ENCODE measurements around the gene CDKN1B. TPM values are rescaled to one million over a fixed set of nuclear protein-coding genes. Genes with fewer than 3 reads are reported as not detected.
A peak's percentile ranks its signal among the peaks of the same experiment; 100 is the strongest.

CDKN1B gene
- total and polyA plus RNA-seq, 2 experiments from 2014 or later = 7.0 to 46.0 TPM

DNA sequence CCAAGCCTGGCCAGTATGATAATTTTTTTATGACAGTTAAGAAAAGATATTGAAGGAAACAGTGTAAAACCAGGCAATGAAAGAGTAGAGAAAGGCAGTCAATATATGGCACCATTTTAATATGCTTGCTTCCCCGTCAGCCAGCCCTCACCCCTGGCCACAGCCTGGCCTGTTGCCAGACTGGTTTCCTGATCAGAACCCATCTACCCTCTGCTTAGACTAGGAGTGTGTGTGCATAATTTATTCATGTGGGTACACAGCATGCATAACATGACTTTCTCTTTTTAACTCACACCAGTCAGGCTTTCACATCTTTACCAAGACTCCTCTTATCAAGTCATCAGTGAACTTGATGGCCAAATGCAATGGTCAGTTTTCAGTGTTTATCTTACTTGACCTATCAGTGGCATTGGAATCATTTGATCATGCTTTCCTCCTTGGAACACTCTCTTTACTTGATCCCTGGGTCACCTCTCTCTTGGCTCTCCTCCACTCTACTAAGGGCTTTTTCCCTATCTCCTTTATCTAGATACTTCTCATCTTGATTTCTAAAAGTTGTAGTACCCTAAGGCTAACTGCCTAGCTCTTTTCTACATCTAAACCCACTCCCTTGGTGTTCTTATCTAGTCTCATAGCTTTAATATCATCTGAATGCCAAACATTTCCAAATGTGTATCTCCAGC, 11.2 kb upstream of the CDKN1B start:
- no peaks in the 10 kb centered on the region for H3K79me2 ChIP-seq
- DNase-seq (ENCODE audit: low spot score) = no peak
- H3K9me2 ChIP-seq (replicated peaks; ENCODE audit: insufficient read depth) = no peaks in the 10 kb centered on the region
- no peaks in the 10 kb centered on the region for H3K36me3 ChIP-seq (replicated peaks; ENCODE audit: insufficient read depth, low read depth)
- no peaks in the 10 kb centered on the region for H3K9me3 ChIP-seq (ENCODE audit: low read depth)
- H2AFZ ChIP-seq = no peak overlapping the region
- no peaks in the 10 kb centered on the region for H3K27me3 ChIP-seq
- H3K4me1 ChIP-seq (ENCODE audit: insufficient read depth) = peaks cover 3% of the 10 kb centered on the region
- no peak overlapping the region for H3K4me2 ChIP-seq
- no peak overlapping the region for H3K4me3 ChIP-seq
- H3K27ac ChIP-seq = no peak overlapping the region
- H4K20me1 ChIP-seq (ENCODE audit: insufficient read depth, poor library complexity, severe bottlenecking) = no peaks in the 10 kb centered on the region
- 75% methylated on average over 1 of the region's 1 CpG for WGBS (ENCODE audit: low lambda C conversion rate, missing lambda C conversion rate)
- no peak for TF ChIP-seq EZH2phosphoT487 (IDR thresholded peaks at IDR 0.05; ENCODE audit: low read depth, severe bottlenecking, unreplicated experiment)
- TF ChIP-seq EZH2 (IDR thresholded peaks at IDR 0.05; ENCODE audit: borderline replicate concordance) = no peak
- TF ChIP-seq, protein P1, sequence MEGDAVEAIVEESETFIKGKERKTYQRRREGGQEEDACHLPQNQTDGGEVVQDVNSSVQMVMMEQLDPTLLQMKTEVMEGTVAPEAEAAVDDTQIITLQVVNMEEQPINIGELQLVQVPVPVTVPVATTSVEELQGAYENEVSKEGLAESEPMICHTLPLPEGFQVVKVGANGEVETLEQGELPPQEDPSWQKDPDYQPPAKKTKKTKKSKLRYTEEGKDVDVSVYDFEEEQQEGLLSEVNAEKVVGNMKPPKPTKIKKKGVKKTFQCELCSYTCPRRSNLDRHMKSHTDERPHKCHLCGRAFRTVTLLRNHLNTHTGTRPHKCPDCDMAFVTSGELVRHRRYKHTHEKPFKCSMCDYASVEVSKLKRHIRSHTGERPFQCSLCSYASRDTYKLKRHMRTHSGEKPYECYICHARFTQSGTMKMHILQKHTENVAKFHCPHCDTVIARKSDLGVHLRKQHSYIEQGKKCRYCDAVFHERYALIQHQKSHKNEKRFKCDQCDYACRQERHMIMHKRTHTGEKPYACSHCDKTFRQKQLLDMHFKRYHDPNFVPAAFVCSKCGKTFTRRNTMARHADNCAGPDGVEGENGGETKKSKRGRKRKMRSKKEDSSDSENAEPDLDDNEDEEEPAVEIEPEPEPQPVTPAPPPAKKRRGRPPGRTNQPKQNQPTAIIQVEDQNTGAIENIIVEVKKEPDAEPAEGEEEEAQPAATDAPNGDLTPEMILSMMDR (IDR thresholded peaks at IDR 0.05; ENCODE audit: poor library complexity) = no peak

- peaks cover 12% of the 10 kb centered on the region for H4K20me1 ChIP-seq (ENCODE audit: insufficient read depth, poor library complexity, severe bottlenecking)
- H3K4me3 ChIP-seq = no peak overlapping the region
- 19% methylated on average over 2 of the region's 2 CpGs for WGBS (ENCODE audit: low lambda C conversion rate, missing lambda C conversion rate)
- no peaks in the 10 kb centered on the region for H3K9me2 ChIP-seq (replicated peaks; ENCODE audit: insufficient read depth)
- H2AFZ ChIP-seq = peak overlapping the region; percentile 82
- no peaks in the 10 kb centered on the region for H3K27me3 ChIP-seq
- DNase-seq (ENCODE audit: low spot score) = no peak
- H3K4me1 ChIP-seq (ENCODE audit: insufficient read depth) = peaks cover 26% of the 10 kb centered on the region
- peak overlapping the region; percentile 94 for H3K4me2 ChIP-seq
- H3K79me2 ChIP-seq = peaks cover 17% of the 10 kb centered on the region
- peak overlapping the region; percentile 99 for H3K27ac ChIP-seq
- no peaks in the 10 kb centered on the region for H3K36me3 ChIP-seq (replicated peaks; ENCODE audit: insufficient read depth, low read depth)
- no peak for TF ChIP-seq EZH2 (IDR thresholded peaks at IDR 0.05; ENCODE audit: borderline replicate concordance)
- TF ChIP-seq, protein P1 (IDR thresholded peaks at IDR 0.05; ENCODE audit: poor library complexity) = no peak
- no peak for TF ChIP-seq EZH2phosphoT487 (IDR thresholded peaks at IDR 0.05; ENCODE audit: low read depth, severe bottlenecking, unreplicated experiment)
- H3K9me3 ChIP-seq (ENCODE audit: low read depth) = no peaks in the 10 kb centered on the region
Observed at GRCh38 chr12:12713932-12714275, 3.3 kb upstream of the CDKN1B start.

DNA sequence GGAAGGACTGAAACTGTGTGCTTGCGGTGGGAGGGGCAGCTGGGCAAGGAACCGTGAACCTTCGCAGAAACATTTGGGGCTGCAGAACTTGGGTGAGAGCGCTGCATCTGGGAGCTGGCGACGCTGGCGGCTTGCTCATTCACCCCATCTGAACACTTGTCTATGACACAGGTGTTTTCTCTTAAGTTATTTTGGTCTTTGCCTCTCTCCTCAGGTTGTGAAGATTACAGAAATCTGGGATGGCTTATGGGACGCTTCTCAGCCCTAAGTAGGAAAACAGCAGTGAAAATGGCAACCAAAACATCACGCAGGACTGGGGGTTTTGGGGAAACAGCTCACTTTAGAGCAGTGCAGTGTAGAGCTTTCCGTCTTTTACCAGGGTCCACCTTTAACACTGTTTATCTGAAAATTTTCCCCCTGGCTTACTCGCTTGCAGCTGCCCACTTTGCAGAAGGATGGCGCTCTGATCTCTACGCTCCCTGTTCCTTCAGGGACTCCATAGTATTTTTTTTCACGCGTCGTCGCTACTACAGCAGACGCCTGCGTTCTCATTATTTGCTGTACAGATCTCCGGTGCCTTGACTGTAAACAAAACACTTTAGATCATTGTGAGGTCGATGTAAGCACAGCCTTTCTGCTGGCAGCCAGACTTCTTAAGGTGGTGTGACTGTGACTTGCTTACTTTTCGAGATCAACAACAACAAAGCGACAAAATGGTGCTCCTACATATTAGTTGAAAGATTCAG, 2.7 kb upstream of the CDKN1B start:
- peaks cover 22% of the 10 kb centered on the region for H3K79me2 ChIP-seq
- peak overlapping the region; percentile 99 for H3K27ac ChIP-seq
- H3K4me1 ChIP-seq (ENCODE audit: insufficient read depth) = peaks cover 28% of the 10 kb centered on the region
- H3K9me2 ChIP-seq (replicated peaks; ENCODE audit: insufficient read depth) = no peaks in the 10 kb centered on the region
- H2AFZ ChIP-seq = peak overlapping the region; percentile 82
- no peaks in the 10 kb centered on the region for H3K9me3 ChIP-seq (ENCODE audit: low read depth)
- DNase-seq (ENCODE audit: low spot score) = peak; percentile 58
- H3K27me3 ChIP-seq = no peaks in the 10 kb centered on the region
- H3K36me3 ChIP-seq (replicated peaks; ENCODE audit: insufficient read depth, low read depth) = no peaks in the 10 kb centered on the region
- 20% methylated on average over 23 of the region's 23 CpGs for WGBS (ENCODE audit: low lambda C conversion rate, missing lambda C conversion rate)
- H3K4me3 ChIP-seq = no peak overlapping the region
- H3K4me2 ChIP-seq = peak overlapping the region; percentile 94
- no peak for TF ChIP-seq EZH2 (IDR thresholded peaks at IDR 0.05; ENCODE audit: borderline replicate concordance)
- TF ChIP-seq, protein P1 (IDR thresholded peaks at IDR 0.05; ENCODE audit: poor library complexity) = peak; percentile 41
- peaks cover 16% of the 10 kb centered on the region for H4K20me1 ChIP-seq (ENCODE audit: insufficient read depth, poor library complexity, severe bottlenecking)
